Fibroblast of skin of abdomen (primary cell): ENCODE data around the gene TNNC1.

Source experiments
- DNase-seq: peaks from one replicate; pipeline ENCODE4 v3.0.0-alpha.2; 2013

Gene TNNC1

GRCh38 chr3:52483577-52484381 lies 29.9 kb upstream of the TNNC1 start:
- peak; percentile 87 for DNase-seq

GRCh38 chr3:52483081-52483480 lies 29.2 kb upstream of the TNNC1 start:
- no peak for DNase-seq

GRCh38 chr3:52481819-52482521 lies 28.1 kb upstream of the TNNC1 start:
- no peak for DNase-seq

- no peak for DNase-seq
Observed at GRCh38 chr3:52480768-52481715, 27.2 kb upstream of the TNNC1 start.

- no peak for DNase-seq
Observed at GRCh38 chr3:52479877-52480575, 26.2 kb upstream of the TNNC1 start.

- DNase-seq: no peak
Observed at GRCh38 chr3:52479037-52479876, 25.4 kb upstream of the TNNC1 start.

GRCh38 chr3:52477796-52478095 lies 23.9 kb upstream of the TNNC1 start:
- no peak for DNase-seq

GRCh38 chr3:52477076-52477795 lies 23.4 kb upstream of the TNNC1 start:
- DNase-seq: no peak

- no peak for DNase-seq
Observed at GRCh38 chr3:52473026-52473425, 19.2 kb upstream of the TNNC1 start.

- DNase-seq: no peak
Observed at GRCh38 chr3:52472239-52473000, 18.6 kb upstream of the TNNC1 start.

- no peak for DNase-seq
Observed at GRCh38 chr3:52471371-52472238, 17.8 kb upstream of the TNNC1 start.

GRCh38 chr3:52470920-52471319 lies 17.1 kb upstream of the TNNC1 start:
- DNase-seq: no peak

GRCh38 chr3:52469001-52469400 lies 15.2 kb upstream of the TNNC1 start:
- DNase-seq: no peak

- peak; percentile 37 for DNase-seq
Observed at GRCh38 chr3:52468336-52468735, 14.5 kb upstream of the TNNC1 start.

- no peak for DNase-seq
Observed at GRCh38 chr3:52463416-52463815, 9.6 kb upstream of the TNNC1 start.

GRCh38 chr3:52461874-52462273 lies 8.0 kb upstream of the TNNC1 start:
- no peak for DNase-seq

- DNase-seq: no peak
Observed at GRCh38 chr3:52458770-52459545, 5.1 kb upstream of the TNNC1 start.
